Measurements from ENCODE around the gene SYT2.
"Not testable (repeated sequence)": the region's sequence is repeated elsewhere in the genome, so short reads cannot be mapped to it uniquely, and the experiment has no call there.

The SYT2 gene

DNA sequence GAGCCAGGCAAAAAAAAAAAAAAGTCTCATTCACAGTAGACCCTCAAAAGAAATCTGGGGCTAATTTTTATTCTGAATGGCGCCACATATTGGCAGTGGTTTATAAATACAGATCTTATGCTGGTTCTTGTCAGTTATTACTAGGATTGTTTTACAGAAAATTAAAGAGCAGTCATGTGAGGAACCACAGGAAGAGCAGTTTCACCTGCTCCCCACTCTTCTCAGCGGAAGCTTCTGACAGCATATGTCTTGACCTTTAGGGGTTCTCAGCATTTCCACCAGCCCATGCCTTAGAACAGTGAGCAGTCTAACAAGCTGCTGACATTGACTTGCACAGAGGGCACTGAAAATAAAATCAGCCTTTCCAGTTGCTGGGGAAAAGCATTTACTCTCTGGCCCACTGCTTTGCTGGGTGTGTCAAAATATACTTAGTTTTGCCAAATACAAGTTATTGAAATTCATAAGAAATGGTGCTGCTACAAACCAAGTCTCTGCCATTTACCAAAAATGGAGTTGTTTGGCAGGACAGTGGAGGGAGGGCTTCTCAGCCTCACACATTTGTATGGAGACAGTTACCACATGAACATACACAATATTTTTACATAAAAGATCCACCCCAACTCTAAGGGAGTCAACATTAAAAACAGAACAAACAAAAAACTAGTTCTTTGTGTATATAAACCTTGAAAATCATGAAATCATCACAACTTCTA lies 144.2 kb downstream of the SYT2 start:
- no peak for DNase-seq

- DNase-seq, result no peak
These were observed 145.2 kb downstream of the SYT2 start for GRCh38 chr1:202564958-202565495.

DNA sequence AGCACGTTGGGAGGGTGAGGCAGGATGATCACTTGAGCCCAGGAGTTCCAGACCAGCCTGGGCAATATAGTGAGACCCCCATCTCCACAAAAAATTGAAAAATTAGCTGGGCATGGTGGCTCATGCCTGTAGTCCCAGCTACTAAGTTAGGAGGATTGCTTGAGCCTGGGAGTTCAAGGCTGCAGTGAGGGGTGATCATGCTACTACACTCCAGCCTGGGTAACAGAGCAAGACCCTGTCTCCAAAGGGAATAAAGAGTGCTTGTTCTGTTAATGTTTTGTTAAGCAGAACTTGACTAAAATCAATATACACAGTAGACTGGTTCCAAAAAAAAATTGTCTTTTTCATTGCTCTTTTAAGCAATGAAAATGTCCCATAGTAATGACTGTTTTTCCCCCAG lies 146.4 kb downstream of the SYT2 start:
- no peak for DNase-seq

DNA sequence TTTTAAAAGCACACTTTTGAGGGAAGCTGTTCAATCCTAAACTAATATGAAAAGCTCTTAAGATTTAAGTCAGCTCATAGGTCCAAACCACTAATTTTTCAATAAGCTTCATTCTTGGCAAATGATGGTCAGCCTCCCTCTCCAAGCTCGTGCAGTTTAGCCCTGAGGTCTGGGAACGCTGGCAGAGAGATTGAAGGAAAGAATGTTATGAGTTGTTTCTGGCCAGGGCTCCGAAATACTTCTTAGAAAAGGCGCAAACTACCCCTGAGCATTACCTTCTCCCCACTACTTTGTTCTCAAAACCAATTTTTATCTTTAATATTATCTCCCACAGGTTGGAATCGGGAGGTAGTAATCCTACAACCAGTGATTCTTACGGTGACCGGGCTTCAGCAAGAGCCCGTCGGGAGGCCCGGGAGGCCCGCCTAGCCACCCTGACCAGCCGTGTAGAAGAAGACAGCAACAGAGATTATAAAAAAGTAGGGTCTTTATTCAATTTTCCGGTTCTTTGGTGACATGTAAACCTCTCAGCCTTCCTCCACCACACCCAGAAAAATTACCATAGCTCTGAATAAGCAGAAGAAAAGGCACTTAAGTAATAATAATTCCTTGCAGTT lies 147.7 kb downstream of the SYT2 start:
- DNase-seq, result no peak

DNA sequence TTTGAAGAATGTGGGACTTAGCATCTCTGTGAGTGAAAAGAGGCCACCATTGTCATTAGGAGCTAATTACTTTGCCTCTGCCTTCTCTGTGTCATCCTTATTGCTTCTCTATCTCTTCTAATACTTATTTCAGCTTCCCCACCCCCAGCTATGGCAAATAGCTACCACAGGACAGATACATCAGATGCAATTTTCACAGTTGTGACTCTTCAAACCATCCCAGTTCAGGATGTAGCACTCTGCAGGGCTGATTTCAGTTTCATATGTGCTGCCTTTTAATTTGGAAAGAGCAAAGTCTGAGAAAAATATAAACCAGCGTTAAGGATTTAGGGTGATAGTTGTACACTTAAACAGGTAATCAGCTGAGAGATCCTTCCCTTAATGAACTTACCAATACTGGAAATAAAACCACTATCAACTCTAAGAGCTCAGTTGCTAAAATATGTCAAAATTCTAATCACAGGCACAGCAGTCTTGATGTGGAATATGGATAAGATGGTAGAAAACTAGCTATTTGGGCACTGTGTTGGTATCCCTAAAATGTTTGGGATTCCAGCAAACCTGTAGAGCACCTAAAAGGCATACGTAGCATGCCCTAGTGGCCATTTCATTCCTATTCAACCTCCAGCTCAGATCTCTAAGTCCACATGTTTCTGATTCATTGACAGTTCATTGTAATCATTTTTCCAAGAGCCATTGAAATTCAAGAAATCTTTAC lies 148.4 kb downstream of the SYT2 start:
- no peak for DNase-seq

- DNase-seq, result no peak
These were observed 149.0 kb downstream of the SYT2 start for GRCh38 chr1:202561240-202561639.

DNA sequence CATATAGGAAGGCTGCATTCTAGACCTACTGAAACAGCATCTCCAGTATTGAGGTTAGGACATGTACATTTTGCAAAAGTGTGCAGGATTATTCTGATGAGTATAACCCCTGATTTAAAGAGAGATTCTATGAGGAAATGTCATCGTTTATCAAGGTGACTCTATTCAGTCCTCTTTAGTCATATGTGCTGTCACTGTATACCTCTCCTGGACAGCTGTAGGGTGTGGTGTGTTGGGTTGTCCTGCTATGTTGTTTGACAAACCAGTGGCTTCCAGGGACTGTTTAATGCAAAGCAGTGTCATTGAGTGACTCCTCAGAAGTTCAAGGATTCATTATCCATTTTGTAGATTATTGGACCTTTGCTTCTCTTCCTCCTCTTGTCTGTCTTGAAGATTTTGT lies 152.6 kb downstream of the SYT2 start:
- DNase-seq, result not testable (repeated sequence)

DNA sequence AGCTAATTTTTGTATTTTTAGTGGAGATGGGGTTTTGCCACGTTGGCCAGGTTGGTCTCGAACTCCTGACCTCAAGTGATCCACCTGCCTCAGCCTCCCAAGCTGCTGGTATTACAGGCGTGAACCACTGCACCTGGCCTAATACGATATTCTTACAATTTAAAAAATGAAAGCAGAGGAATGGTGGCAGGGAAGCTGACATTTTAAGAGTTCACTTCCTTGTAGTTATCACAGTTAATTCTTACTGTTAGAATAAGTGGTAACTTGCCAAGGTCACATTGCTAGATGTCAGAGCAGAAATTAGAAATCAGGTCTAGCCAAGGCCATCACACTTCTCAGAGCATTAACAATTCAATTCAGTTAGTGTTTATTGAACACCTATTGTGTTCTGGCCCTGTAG lies 154.2 kb downstream of the SYT2 start:
- DNase-seq, result not testable (repeated sequence)

DNA sequence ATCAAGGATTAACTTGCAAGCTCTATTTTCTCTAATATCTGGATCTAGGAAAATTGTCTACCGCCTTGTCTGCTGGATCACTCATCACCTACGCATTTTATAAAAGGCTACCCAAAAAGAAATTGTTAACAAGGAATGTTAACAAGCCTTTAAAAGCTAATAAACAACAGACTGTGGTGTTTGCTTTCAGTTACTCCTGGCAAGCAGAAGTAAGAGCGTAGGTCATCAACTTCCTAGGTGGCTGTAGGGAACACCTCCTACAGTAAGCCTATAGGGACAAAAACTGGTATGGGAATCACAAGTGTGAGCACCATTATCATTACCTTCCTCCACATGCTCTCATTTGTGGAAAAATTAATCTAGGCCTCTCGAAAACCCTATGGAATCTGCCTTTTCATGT lies 155.6 kb downstream of the SYT2 start:
- not testable (repeated sequence) for DNase-seq

DNA sequence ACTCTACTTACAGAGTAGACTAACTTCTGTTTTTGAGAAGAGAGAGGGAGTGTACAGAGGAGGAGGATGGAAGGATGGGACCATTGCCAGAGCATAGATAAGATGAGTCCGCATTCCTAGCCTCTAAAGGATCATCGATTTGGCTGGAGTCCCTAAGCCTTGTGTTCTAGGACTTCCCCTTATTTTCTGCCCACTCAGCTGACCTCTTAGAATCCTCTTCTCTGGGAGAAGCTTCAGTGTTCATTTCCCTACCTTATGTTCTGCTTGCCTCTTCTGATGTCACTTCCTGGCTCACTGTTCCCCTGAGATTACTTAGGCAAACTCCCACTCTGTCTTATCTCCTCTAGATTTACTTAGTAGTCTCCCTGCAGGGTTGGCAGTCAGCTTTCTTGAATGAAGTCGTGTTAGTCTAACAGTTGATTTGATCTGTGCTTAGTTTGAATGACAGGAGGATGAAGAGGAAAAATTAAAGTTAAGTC lies 156.7 kb downstream of the SYT2 start:
- no peak for DNase-seq

DNA sequence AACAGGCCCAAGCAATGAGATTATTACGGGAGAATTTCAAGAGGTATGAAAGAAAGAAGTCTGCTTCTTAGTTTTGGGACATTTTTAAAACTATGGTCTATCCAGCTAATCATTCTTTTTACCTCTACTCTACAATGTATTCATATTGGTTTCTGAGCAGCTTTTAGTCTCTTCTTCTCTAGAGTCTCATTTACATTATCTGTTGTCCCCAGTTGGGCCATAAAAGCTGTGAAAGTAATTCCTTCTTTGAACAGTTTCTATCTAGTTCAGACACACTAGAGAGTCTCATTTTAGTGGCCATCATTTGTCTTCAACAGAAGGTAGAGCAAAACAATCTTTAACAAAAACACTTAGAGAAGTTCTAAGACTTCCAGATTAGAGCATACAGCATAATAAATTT lies 157.2 kb downstream of the SYT2 start:
- DNase-seq, result not testable (repeated sequence)

GRCh38 chr1:202552615-202553014 lies 157.6 kb downstream of the SYT2 start:
- DNase-seq, result not testable (repeated sequence)

- DNase-seq, result no peak
These were observed 158.6 kb downstream of the SYT2 start for GRCh38 chr1:202551683-202552082.

GRCh38 chr1:202550088-202550487 lies 160.2 kb downstream of the SYT2 start:
- not testable (repeated sequence) for DNase-seq

GRCh38 chr1:202547215-202547614 lies 163.0 kb downstream of the SYT2 start:
- DNase-seq, result no peak

DNA sequence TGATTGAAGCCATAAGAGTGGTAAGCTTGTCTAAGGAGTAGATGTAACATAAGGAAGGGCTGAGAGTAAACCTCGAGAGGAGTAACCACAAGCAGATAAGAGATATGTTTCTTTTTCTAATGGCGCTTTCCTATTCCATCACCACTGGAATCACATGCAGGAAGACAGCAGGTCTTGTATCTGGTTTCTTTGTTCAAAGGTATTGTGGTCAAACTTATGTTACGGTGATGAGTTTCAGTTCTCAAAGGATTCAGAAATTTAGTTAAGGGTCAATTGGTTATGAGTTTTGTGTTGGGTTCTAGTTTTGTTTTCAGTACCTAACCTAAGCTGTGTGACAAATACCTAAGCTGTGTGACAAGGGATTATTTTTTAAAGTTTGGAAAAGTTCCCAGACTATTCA lies 163.5 kb downstream of the SYT2 start:
- DNase-seq, result not testable (repeated sequence)

- not testable (repeated sequence) for DNase-seq
These were observed 163.9 kb downstream of the SYT2 start for GRCh38 chr1:202546377-202546776.

DNA sequence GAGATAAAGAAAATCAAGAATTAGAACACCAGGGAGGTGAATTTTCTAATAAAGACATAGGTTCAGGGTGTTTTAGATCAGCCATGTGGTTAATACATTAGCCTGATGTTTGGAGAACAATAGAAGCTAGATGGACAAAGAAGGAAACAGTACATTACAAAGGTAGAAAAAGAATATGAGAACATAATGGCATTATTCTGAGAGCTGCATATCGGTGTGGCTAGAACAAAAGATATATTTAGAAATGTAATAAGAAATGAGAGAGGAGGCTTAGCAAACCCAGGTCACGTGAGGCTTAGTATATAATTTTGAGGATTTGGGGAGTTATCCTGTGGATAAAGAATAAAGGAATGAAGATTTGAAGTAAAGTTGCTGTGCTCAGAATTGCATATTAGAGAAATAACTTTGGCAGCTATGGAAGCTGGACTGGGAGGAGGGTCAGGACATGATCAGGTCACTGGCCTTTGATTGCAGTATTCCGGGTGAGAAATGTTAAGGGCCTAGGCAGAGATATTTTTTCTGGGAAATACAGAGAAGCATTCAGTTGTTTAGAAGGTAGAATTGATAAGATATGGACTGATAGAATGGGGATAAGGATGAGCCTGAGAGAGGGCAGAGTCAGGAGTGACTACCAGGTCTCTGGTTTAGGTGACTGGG lies 164.5 kb downstream of the SYT2 start:
- DNase-seq, result not testable (repeated sequence)

GRCh38 chr1:202544766-202545449 lies 165.3 kb downstream of the SYT2 start:
- DNase-seq, result not testable (repeated sequence)

GRCh38 chr1:202543537-202543936 lies 166.7 kb downstream of the SYT2 start:
- DNase-seq, result not testable (repeated sequence)

GRCh38 chr1:202542415-202542814 lies 167.8 kb downstream of the SYT2 start:
- DNase-seq, result not testable (repeated sequence)

DNA sequence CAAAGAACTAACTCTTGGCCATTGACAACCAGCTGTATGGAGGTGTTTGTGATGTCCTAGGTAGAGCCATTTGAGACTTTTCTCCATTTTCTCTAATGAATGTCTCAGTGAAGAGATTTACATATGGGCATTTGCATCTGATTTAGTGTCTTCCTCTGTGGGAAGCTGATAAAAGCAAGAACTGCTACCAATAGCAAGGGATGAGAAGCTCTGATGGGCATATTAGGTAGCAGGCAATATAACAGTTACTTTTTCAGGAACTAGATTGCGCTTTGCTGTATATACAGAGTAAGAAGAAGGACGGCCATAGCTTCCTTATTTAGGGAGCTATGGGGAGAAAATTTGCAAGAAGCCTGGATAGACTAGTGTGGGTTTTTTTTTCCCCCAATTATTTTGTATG lies 169.4 kb downstream of the SYT2 start:
- not testable (repeated sequence) for DNase-seq
